HG02759 (cell line): ENCODE data around the gene PACSIN1.

Experiments
- ATAC-seq: cut with Tn5 transposase; IDR thresholded peaks from one replicate; pipeline ENCODE4 v1.9.1; 2021; ENCODE audit warnings: mild to moderate bottlenecking, moderate library complexity; ENCODE audit not compliant: unreplicated experiment

PACSIN1 gene

DNA sequence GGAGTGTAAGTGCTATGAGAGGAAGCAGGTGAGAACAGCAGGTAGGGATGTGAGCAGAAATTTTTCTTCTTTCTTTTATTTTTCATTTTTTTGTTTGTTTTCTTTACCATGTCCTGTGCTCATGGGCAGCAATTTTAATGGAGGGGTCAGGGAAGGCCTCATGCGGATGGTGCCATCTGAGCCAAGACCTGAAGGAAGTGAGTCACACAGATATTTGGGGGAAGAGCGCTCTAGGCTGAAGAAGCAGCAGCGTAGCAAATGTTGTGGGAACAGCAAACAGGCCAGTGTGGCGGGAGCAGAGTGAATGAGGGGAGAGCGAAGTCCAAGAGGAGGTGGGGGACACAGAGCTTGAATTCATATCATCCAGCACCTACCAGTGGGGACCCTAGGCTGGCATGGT, 77.5 kb downstream of the PACSIN1 start:
- no peak for ATAC-seq

DNA sequence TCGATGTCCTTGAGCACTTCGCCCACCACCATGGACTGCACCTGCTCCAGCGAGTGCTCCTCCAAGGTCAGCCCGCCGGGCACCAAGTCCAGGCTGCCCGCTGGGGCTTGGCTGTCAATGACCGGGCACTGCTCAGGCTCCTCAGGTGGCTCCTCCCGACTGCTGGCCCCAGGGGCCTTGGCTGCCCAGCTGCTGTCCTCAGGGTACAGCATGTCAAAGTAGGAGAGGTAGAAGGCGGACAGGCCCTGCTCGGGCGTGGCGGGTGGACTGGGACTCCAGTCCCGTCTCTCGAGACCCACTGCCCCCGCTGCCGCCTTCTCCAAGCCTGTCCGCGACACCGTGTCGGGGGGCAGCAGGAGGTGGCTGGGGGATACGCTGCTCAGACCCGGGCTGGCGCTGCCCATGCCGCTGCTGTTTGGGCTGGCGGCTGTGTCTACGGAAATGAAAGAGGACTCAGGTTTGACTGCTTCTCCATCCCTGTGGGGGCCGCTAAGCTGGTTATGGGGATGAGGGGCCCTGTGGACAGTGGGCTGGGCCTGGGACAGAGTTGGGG, 78.3 kb downstream of the PACSIN1 start:
- ATAC-seq = no peak

DNA sequence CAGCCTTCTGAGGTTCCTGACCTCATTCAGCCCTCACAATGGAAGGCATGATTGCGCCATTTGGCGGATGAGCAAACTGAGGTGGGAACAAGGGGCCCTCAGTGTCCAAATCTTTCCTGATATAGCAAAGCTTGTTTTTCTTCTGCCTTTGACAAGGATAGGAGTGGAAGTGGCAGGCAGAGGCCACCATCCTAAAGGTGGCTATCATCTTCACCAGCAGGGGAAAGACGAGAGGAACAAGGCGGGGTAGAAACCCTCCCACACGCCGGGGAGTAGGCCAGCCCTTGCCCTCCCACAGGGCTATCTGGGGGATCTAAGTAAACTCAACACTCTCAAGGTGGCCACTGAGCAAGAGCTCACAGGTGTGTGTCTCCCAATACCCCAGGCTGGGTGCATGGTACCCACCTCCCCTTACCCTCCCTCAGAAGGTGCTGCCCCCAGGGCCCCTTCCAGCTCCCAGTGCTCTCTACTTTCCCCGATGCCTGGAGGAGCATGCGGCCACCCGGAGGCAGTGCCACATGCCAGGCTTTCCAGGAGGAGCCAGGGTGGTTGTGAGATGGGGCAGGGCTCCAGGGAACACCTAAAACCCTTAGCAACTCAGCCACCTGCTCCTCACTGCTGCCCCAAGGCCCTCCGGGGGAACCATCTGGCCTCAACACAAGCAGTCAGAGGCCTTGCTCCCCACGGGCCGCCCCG, 79.0 kb downstream of the PACSIN1 start:
- no peak for ATAC-seq

DNA sequence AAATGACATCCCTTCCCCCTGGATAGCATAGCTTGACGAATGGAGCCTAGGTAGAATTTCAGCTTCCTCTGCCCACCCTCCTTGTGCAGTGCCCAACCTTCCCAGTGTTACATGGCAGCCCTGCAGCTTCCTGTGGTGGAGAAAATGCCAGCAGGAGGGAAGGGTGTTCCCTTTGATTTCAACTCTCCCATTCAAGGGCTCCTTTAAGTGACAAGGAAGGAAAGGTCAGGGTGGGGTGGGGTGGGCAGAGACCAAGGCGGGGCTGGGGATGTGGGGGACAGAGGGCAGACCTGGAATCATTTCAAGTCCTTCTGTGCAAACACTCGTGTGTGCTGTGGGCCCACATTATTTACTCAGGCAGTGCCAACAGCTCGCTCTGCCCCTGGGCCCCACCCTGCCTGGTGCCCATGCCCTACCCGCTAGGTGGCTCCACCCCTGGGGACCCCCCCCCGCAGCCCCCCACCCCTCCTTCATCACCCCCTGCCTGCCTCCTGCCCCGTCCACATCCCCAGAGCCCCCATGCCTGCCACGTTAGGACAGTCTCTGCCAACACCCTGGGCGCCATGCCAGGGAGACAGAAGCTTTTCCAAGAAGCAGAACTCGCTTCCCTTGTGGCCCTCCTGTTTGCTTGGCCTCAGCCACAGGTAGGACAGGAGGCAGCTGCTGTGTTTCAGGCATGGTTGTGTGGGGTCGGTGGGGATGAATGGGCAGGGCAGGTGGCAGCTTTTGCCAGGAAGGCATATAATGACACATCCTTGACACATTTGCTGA, 80.9 kb downstream of the PACSIN1 start:
- no peak for ATAC-seq

DNA sequence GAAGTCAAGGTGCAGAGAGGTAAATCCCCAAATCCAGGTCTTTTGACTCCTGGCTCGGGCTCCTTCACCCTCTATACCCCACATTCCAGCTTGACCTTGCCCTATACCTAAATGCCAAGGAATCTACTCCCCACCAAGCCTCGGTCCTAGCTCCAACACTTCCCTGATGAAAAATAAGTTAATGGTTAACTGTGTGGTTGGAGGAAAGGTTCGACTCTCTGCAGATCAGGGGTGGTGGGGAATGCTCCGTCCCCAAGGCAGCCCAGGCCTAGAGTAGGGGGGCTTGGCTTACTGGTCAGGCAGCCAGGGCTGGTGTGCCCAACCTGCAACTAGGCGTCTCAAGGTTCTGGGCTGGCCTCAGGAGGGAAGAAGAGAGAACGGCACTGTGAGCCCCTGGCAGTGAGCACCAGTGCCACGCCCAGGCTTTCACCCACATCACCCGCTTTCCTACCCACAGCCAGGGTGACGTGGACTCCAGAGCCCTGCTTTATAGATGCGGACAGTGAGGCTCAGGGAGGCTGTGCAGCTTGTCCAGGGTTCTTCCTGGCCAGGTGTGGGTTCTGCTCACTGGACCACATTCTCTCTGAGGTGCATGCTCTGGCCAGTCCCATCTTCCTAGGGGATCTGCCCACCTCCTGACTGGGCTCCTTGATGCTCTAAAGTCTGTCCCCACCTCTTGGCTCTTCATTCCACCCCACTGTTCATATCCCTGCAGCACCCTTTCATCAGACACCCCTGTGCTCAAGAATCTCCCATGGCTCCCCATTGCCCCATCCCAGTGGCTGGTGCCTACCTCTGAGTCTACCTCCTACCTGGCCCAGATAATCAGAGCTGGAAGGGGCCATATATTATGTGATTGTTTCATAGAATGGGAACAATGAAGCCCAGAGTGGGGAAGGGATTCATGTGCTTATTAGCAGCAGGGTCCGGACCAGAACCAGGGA, 82.1 kb downstream of the PACSIN1 start:
- ATAC-seq = no peak

DNA sequence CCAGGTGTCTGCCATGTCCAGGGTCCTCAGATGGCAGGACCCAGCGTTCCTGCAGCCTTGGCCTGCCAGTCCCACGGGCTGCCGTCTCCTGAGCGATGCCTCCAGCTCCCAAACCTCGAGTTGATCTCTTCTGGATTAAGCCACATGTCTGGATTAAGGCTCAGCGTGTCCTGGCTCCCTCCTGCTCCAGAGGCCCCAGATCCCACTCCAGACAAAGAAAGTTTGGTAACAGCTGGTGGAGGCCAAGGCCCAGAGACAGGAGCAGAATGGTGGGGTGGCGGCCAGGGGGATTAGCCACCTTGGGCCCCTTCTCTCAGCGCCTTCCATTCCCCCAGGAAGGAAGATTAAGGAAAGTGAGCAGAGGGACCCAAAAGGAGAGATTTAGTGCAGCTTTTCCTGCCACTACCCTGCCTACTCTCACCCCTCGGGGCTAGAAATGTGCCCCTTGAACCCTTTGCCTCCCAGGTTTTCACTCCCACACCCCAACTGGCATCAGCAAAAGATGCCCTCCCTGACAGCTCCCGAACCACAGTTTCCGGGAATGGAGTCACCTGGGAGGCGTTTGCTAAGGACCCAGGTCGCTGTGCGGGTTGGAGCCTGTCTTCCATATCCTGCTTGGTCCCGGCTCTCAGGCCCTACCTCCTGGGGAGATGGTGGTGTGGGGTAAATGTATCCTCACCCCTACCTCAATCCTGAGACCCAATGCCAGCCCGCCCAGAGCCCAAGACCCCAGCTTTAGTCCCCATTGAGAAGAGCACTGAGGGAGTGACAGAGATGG, 83.3 kb downstream of the PACSIN1 start:
- no peak for ATAC-seq

DNA sequence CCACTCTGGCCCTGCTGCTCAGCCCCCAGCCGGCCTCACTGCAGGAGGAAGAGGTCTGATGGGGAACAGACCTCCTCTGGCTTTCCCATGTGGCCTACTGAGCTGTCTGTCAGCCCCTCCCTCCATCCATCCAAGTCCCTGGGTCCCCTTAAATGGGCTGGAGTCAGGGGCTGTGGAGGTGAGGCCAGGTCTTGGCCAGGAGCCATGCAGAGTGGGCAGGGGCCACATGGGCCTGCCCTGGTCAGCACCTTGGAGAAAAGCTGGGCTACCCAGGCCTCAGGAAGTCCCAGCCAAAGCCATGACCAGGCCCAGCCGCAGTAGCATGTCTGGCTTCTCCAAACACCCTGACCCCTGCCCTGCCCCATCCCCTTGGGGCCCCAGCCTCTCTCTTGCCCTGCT, 83.9 kb downstream of the PACSIN1 start:
- ATAC-seq = no peak

DNA sequence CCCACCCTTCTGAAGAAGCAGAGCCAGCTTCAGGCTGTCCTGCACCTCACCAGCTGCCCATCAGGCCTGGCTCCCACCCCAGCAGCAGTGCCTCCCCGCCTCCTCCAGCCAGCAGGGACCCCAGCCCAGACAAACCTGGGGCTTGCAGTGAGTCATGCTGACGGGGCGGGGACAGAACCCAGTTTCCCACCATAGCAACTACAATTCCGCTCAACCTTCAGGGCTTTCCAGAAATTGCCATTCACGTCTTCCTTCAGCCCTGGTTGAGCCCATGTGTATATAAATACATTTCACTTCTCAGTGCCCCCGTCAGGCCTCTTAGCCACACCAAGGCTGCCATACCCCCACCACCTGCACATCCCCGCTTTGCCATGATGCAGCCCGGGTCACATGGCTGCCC, 85.8 kb downstream of the PACSIN1 start:
- ATAC-seq = no peak

DNA sequence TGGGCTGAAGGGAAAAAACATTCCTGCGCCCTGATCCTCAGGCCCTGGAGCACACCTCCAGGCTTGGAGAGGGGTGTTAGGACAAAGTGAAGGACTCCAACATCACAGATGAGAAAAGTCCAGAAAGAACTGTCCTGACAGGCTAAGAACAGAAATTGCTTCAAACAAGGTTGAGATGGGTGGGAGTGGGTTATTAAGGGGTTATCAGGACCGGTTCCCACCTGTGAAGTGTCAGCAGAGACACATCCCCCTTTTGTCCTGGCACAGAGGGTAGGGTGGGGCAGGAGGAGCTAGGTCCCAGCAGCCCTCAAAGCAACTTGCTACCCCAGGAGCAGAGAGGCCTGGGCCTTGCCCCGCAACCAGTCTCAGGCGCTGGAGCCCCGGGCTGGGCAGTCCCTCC, 86.7 kb downstream of the PACSIN1 start:
- ATAC-seq = no peak

DNA sequence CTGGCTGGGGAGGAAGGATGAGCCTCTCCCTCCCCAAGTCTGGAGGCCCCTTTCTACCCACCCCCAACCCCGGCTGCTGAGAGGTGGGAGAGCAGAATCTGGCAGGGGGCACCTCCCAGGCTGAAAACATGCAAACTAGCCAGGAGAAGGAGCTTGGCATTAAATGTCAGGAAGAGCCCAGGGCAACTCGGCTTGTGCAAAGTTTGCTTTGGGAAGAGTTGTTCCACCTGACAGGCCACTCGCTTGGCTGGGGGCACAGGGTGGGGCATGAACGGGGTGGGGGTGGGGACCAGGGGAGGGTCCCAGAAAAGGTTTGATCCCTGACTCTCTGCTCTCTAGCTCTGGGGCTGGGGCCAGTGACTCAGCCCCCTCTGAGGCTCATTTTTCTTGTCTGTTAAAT, 87.3 kb downstream of the PACSIN1 start:
- ATAC-seq = no peak

DNA sequence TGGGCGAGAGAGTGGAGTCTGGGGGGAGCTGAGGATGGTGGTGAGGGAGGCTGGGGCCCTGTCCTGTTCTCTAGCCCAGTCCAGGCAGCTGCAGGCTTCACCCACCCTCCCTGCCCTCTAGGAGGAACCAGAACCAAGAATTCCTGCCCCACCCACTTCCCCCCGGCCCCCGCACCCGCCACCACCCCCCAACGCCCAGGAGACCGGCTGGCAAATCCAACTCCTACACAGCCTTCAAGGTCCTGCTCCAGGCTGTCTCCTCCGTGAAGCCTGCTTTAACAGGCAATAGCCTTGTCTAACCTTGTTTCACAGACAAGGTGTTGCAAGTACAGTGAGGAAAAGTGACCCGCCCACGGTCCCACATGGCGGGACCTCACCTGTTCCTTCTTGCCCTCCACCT, 87.9 kb downstream of the PACSIN1 start:
- ATAC-seq = no peak

DNA sequence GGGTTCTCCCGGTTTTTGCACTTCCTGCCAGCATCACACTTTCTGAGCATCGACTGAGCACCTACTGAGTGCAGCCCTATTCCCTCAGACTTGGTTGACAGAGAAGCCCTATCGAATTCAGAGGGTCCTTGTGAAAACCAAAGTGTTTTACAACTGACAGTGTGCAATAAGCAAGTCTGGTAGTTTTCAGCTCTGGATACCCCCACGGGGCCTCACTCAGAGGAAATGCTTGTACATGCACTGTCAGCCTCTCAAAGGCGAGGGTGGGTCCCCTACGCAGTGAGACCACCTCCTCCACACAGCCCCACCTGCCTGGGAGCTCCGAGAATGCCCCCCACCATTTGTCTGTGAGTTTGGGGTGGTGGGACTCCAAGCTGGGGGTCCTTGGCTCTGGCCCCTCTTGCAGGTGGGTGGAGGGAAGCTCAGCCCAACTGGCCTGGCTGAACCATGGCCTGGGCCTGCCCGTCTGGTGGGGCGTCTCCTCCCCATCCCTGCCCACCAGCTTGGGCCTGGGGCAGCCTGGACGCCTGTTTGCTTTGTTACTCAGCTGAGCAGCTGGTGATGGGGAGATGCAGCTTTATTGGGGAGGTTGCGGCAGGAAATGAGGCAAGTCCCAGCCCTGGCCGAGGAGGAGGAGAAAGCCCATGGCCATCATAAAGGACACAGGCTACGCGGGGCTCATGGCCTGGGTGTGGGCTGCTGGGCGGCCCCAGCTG, 88.6 kb downstream of the PACSIN1 start:
- no peak for ATAC-seq

DNA sequence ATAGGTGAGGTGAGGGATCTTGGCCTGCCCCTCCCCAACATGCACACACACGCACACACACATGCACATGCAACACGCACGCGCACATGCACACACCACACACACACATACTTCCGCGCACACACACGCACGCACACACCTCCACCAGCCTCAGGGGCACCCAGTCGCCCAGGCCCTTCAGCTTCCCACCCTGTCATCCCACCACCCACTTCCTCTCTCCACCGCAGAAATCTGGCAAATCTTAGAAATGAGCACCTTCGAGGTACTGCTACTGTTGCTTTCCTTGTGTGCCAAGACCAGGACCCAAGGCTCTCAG, 89.1 kb downstream of the PACSIN1 start:
- ATAC-seq = no peak

DNA sequence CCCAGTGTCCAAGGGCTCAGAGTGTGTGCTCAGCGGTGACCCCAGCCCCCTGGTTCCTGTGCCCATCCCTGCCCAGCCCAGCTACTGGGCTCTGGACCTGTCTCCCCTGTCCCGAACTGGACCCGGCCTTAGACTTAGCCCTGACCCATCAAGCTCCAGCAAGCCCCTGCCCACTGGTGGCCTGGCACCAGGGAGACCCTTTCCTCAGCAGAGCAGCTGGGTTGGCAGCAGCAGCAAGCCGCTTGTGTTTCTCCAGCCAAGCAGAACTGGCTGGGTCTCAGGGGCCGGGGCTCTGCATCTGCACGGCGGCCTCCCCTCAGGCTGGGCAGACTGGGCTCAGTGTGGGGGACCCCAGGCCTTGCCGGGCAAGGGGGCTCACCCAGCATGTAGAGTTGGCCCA, 89.5 kb downstream of the PACSIN1 start:
- no peak for ATAC-seq

DNA sequence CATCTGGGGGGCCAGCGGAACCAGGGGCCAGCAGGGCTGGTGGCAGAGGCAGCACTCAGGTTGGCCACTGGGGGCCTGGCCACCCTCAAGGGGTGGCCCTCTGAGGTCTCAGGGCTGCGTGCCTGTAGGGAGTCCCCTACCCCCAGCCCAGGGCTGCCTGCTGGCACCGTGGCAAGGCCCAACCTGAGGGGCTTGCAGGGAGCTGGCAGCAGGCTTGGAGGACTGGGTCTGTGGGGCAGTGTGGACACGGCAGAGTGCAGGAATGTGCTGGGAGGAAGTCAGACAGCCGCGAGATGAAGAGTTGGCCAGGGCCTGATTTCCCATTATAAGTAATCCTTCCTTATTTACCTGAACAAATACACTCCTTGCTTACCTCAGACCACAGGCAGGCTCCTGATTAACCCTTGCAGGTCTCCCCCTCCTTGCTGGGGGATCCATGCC, 90.2 kb downstream of the PACSIN1 start, which contains the start of gene SPDEF:
TSS of gene SPDEF (minus strand) at position 299 of the 441 bp plus-strand sequence. CDS start 11,874 bp downstream, outside the sequence.
- ATAC-seq = no peak

DNA sequence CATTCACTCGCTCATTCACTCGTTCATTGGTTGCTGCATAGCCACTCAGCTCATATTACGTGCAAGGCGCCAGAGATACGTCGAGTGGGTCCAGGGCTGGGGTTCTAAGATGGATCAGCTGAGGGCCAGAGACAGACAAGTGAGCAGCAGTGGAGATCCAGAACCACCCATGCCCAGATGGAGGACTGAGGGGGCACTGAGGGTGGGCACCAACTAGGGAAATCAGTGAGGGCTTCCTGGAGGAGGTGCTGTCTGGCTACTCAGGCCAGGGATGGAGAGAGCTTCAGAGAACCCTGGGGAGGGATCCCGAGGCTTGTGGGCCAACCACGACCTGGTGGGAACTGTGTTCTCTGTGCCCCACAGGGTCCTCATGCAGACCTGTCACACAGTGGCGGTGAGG, 90.6 kb downstream of the PACSIN1 start:
- no peak for ATAC-seq

DNA sequence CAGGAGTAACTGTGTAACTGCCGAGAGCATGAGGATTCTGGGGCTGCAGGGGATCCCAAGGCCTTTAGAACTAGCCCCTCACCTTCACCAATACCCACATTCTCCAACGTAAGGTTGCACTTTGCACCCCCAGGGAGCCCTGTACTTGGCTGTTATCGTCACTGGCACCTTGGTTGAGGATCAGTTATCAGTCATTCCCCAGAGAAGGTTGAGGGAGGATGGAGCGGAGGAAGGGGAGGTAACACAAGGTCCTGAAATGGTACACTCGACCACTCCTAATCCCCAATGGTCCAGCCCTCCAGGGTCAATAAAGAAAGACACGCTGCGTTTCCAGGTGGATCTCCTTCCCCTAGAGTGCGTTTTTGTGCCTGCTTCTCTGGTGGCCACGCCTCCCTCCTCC, 91.4 kb downstream of the PACSIN1 start:
- ATAC-seq = no peak

DNA sequence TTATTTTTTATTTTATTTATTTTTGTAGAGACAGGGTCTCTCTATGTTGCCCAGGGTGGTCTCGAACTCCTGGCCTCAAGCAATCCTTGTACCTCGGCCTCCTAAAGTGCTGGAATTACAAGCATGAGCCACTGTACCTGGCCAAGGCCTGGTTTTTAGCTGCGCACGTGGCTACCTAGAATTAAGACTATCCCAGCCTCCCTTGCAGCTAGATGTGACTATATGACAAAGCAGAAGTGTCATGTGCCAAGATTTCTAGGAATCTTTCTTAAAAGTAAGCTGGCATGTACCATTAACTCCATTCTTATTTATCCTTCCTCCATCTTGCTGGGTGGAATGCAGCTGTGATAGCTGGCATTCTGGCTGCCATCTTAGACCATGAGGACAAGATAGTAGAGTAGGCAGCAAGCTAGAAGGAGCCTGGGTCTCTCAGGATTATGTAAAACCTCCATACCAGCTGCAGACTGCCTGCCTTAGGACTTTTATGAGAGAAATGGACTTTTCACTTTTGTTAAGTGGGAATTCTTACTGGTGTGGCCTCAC, 92.4 kb downstream of the PACSIN1 start:
- ATAC-seq = no peak

DNA sequence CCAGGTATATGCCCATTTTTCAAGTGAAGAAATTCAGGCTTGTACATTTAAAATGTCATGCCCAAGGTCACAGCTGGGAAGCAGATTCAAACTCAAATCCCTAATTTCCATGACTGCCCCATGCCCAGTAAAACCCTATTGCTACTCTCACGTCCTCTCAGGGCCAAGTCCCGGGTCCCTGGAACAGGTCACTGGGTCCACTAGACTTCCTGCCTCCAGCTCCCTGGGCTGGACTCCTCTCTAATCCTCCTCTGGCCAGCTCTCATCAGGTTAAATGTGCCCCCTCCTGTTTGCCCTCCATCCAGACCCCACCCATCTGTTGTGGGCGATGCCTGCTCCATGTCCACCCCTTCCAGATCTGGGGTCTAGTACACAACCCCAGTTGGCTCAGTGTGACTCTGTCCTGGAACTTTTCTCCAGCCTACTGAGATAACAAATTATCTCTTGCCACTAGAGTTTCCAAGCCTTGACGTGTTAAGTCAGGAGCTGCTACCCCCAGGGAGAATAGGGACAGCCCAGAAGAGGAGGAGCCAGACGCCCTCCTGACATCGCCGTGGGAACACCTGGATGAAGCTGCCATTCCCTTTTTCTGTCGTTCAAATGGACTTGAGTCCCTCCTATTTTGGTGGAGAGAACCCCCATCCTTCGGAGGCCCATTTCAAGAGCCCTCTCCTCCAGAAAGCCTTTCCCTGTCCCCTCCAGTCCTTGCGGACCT, 93.9 kb downstream of the PACSIN1 start:
- no peak for ATAC-seq
